IPS-NIHi7 (cell line): ENCODE data around the gene MRPS25.

ENCODE experiments used
- DNase-seq: peaks from one replicate; pipeline ENCODE4 v3.0.0; 2012; ENCODE audit warnings: mixed read lengths; ENCODE audit errors: extremely low spot score

Gene MRPS25

DNA sequence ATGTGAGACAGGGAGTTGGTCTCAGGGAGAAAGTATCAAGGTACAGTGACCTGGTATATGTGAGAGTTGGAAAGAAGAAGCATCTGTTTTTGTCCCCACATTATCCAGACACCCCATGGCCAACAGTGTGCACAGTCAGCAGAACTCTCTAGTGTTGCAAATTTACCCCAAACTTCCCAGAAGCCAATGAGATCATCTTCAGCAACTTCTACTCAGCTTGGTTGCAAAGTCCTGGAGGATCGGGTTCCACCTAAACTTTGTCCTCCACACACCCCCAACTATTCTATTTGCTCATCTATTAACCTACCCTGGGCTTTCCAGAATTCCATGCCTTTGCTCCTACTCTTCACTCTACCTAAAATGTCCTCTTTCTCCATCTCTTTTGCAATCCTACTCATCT, 18.1 kb upstream of the MRPS25 start:
- no peak for DNase-seq

- no peak for DNase-seq
Measured at GRCh38 chr3:15081960-15082664, 17.0 kb upstream of the MRPS25 start.

GRCh38 chr3:15079091-15079490, 14.0 kb upstream of the MRPS25 start:
- no peak for DNase-seq

DNA sequence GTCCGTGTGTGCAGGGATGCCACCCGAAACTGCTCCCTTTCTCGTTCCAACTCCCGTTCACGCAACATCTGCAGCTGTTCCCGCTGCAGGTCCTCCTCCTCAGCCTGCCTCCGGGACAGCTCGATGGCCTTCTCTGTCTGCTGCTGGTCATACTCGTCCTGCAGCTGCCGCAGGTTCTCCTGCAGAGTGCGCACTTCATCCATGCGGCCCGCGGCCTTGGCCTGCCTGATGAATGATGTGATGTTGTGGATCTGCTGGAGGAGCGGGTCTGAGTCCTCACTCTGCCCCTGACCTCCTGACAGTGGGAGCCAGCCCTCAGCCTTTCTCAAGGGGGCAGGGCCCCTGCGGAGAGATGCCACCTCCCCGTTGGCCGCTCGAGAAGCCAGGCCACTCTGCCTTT, 9.4 kb upstream of the MRPS25 start:
- no peak for DNase-seq

DNA sequence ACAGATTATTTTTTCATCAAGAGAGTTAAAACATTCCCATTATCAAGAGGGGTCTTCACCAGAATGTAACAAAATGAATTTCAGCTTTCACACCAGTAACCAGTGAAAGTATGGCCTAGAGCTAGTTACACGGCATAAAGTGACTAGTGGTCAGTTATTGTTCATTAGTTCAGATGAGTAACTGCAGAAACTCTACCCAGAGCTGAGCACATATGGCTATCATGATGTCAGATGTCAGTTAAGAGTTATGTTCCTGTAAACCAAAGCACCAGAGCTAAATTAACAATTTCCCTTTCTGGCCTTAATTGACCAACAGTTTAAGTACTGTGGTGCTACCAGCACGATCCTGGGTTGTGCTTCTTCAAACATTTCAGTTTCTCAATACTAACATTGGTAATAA, 6.6 kb upstream of the MRPS25 start:
- DNase-seq = no peak

GRCh38 chr3:15069441-15069840, 4.3 kb upstream of the MRPS25 start:
- DNase-seq = no peak

GRCh38 chr3:15066467-15066866, 1.4 kb upstream of the MRPS25 start:
- DNase-seq = no peak

DNA sequence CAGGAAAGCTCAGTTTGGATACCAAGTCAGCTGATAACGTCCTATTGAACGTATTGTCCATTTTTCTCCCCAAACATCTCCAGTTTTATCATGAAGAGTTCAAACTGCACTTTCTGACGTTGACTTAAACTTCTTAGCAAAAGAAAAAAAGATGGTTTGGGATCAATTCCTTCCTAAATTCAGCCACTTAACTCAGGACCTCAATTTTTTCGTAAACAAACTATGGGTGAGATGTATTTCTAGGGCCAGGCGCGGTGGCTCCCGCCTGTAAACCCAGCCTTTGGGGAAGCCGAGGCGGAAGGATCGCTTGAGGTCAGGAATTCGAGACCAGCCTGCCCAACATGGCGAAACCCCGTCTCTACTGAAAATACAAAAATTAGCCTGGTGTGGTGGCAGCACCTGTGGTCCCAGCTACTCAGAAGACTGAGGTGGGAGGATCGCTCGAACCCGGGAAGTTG, 464 bp upstream of the MRPS25 start:
- DNase-seq = no peak

DNA sequence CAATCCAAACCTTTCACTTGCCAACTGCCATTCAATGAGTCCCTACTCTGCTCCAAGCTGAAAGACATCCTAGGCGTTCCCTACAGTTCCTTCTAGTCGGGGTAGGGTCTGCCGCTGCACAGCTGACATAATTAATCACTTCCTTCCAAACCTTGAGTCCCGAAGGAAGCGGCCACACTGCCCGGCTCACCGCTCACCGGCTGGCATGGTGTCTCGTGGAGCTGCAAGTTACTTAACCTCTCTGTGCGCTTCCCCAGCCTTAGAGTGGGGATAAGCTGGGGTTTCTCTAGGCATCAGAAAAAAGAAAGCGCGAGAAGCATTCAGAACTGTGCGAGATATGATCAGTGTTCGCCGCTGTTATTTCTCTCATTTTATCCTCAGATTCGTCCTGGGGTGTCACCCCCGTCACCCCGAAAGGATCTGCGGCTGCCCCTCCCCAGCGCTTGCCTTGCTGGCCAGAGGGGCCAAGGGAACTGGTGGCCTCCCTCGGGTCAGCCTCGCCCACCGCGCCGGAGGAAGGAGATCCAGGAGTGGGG, 748 bp downstream of the MRPS25 start:
- DNase-seq = no peak

- no peak for DNase-seq
Measured at GRCh38 chr3:15063656-15064286, 1.3 kb downstream of the MRPS25 start.

GRCh38 chr3:15063238-15063637, 1.9 kb downstream of the MRPS25 start:
- DNase-seq = no peak

DNA sequence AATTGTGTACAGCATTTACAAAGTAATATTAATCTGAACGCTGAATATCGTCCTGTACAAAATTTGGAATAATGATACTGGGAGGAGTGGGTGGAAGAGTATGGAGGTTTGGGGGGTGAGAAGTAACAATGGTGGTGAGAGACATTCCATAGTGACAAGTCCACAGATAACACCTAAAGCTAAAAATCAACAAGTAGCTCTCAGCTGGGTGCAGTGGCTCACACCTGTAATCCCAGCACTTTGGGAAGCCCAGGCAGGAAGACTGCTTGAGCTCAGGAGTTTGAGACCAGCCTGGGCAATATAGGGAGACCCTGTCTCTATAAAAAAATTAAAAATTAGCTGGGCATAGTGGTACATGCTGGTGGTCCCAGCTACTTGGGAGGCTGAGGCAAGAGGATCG, 5.1 kb downstream of the MRPS25 start:
- DNase-seq = no peak

- DNase-seq = no peak
Measured at GRCh38 chr3:15056676-15057404, 8.3 kb downstream of the MRPS25 start.

DNA sequence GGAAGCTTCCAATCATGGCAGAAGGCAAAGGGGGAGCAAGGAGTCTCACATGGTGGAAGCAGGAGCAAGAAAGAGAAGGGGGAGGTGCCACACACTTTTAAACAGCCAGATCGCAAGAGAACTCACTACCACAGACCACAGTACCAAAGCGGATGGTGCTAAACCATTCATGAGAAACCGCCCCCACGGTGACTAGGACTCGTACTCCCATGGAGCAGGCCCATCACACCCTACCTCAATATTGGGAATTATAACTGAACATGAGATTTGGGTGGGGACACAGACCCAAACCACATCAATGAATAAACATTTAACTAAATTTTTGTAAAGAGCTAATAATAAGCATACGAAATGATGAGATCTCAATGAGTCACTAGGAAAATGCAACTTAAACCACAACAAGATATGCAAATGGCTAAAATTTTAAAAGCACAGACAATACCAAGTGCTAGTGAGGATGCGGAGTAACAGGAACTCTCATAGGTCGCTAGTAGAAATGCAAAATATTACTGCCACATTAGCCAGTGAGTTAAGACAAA, 10.0 kb downstream of the MRPS25 start:
- no peak for DNase-seq

DNA sequence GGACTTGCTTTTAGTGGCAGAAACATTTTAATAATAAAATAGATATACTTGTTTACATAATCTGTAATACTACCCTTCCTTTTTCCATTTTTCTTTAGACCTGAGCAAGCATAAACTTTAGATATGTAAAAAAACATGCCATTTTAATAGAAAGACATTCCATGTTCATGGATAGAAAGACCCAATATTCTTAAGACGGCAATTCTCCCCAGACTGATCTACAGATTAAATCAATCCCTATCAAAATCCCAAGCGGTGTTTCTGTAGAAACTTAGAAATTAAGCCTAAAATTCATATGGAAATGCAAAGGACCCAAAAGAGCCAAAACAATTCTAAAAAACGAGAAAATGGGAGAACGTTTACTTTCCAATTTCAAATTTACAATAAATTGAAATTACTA, 11.6 kb downstream of the MRPS25 start:
- no peak for DNase-seq

DNA sequence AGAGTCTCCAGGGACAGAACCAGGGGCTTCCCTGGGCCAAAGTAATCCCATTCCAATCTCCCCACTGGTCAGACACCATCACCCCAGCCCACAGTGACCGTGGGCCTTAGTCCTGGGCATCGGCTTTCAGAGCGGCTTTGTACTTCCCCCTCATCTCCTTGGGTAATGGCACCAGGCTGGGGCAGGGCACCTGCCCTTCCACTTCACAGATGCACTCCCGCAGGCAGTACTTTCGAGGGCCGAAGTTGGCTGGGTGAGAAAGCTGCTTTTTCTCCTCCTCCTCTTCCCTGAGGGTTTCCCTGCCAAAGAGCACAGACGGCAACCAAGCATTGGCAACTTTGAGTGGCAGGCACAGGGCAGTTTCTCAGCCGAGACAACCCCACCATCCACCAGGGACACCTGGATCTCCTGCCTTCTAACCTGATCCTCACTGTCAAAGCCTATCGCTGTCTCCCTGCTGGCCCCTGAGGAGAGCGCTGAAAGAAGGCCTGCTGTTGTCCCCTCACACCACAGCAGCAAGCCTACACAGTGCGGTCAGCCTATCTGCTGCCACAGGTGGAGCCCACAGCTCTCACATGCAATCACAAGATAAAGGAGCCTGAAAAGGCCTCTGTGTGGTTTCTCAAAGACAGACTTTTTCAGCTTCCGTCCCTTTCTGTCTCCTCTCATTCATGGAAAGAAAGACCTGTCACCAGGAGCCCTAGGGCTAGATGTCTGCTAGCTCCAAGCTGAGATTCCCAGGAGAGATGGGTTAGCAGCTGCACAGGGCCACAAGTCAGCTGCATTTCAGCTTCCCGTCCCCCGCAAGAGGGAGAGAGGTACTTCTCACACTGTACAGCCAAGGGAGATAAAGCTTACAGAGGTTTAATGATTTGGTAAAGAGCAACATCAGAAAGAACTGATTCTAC, 12.5 kb downstream of the MRPS25 start:
- no peak for DNase-seq

- peak; percentile 89 for DNase-seq
Measured at GRCh38 chr3:15051531-15051930, 13.6 kb downstream of the MRPS25 start.

GRCh38 chr3:15050405-15051092, 14.6 kb downstream of the MRPS25 start:
- DNase-seq = no peak

GRCh38 chr3:15049584-15049983, 15.5 kb downstream of the MRPS25 start:
- no peak for DNase-seq

- no peak for DNase-seq
Measured at GRCh38 chr3:15045667-15046066, 19.4 kb downstream of the MRPS25 start.

- DNase-seq = no peak
Measured at GRCh38 chr3:15044326-15044725, 20.8 kb downstream of the MRPS25 start.
